Erythroblast (primary cell): ENCODE results near the gene LLGL1.

ENCODE experiments used
- GATA1 ChIP-seq: IDR thresholded peaks from 2 replicates; pipeline ENCODE4 v1.6.1; 2011; ENCODE audit warnings: low read depth, mild to moderate bottlenecking, control low read depth, low read length, moderate library complexity
- POLR2A ChIP-seq: IDR thresholded peaks from 2 replicates; pipeline ENCODE4 v1.6.1; 2011; ENCODE audit warnings: mild to moderate bottlenecking, low read length

DNA sequence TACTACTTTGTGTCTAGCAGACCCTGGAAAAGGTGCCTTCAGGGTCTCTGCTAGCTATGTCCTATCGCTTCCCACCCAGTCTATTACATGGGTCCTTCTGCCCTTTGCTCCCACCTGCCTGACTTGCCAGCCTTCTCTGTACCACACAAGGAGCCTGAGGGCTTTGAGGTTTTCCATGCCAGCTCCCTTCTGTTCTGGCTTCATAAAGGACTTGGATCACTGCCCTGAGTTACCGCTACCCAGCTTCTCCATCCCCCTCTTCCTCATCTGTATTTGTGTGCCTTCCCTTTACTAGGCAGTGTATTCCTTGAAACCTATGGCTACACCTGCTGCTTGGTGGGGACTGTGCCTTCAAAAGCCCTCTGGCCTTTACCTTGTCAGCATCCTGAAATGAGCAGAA is 19.6 kb upstream of the LLGL1 start:
- no peak for TF ChIP-seq POLR2A
- no peak for TF ChIP-seq GATA1
